NCI-H1092 treated with DMSO at 0.1 percent for 48 hours (cell line): Measurements from ENCODE around the gene PLCB3.

Source experiments
- DNase-seq: peaks from one replicate; lab custom pipeline; 2025; lab: John Stamatoyannopoulos, UW

PLCB3 gene

GRCh38 chr11:64266339-64266738 lies 15.0 kb downstream of the PLCB3 start:
- no peak for DNase-seq

DNA sequence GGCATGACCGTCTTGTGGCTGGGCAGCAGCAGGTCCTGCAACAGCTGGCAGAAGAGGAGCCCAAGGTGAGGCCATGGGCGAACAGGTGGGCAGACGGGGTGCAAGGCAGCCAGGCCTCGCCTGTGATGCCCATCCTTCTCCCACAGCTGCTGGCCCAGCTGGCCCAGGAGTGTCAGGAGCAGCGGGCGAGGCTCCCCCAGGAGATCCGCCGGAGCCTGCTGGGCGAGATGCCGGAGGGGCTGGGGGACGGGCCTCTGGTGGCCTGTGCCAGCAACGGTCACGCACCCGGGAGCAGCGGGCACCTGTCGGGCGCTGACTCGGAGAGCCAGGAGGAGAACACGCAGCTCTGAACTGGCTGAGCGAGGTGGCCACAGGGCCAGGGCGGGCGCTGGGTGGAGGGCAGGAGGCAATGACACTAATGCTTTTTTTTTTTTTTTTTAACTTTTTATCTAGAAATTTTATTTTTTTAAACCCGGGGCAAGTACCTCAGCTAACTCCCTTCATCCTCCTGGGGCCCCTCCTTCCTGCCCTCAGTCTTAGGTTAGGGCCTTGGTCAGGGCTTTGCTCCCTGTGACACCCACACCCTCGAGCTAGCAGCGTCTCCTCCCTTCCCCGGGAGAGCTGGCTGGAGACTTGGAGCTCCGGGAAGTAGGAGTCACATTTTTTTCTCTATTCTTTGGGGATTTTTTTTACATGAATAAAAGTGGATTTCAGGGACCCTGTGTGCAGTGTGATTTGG lies 16.0 kb downstream of the PLCB3 start:
- peak; percentile 46 for DNase-seq

- no peak for DNase-seq
Observed at GRCh38 chr11:64268025-64268892, 16.9 kb downstream of the PLCB3 start.

- DNase-seq = no peak
Observed at GRCh38 chr11:64268893-64269539, 17.7 kb downstream of the PLCB3 start.

GRCh38 chr11:64269540-64270220 lies 18.4 kb downstream of the PLCB3 start:
- peak; percentile 100 for DNase-seq

DNA sequence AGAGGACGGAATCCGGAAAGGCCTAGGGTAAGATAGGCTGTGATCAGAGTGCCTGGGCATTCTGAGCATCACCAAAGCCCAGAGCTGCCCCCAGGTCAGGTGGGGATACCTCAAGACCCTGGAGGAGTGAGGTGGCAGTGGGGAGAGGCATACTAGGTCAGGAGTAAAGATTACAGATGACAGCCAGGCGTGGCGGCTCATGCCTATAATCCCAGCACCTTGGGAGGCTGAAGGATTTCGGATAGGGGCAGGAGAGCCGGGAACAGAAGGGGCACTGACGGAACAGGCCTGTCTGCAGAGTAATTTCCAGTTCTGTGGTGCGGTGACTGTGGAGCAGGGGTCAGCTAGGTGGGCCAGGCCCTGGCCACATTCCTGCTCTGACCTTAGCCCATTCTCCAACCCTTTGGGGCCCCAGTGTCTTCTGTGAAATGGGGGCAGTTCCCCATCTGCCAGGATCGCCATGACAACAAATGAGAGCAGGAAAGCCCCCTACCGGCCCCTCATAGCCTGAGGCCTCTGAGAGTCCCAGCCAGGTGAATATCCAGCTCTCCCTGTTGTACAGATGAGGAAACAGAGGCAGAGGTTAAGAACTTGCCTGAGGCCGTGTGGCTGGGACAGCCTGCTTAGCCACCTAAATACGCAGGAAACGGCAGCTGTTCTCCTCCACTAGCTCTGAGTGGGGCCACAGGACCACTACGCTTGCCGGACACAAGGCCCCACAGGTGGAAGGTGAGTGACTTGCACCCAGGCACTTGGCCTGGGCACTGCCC lies 23.9 kb downstream of the PLCB3 start:
- no peak for DNase-seq

- DNase-seq = no peak
Observed at GRCh38 chr11:64275841-64276240, 24.5 kb downstream of the PLCB3 start.

DNA sequence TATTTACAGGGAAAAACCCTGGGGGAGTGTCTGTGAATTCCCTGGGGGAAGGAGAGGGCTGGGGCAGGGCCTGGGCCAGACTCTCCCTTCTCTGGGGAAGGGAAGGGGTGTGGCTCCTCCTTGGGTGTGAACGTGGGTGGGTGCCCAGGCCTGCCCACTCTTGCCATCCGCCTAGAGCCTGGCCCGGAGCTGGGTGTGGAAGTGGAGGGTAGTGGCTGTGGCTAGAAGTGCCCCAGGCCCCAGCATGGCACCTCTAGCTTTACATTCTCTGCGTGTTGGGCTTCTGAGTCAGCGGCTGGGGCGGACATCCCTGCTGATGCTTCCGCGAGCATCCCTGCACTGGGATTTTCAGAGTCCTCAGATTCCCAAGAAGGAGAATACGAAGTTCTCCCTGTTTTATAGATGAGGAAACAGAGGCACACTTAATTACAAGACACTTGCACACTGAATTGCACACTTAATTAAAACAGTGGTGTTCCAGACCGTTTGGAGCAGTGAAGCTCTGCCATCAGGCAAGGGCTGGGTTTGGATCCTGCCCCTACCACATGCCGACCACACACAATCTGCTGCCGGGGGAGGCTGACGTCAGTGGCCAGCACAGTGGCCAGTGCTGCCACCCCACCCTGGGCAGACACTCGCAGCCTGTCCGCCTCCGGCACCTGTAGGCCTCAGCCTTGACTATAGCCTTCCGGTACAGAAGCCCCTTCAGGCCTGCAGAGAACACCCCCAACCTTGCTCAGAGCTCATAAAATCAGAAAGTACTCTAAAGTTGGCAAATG lies 25.5 kb downstream of the PLCB3 start:
- DNase-seq = no peak

DNA sequence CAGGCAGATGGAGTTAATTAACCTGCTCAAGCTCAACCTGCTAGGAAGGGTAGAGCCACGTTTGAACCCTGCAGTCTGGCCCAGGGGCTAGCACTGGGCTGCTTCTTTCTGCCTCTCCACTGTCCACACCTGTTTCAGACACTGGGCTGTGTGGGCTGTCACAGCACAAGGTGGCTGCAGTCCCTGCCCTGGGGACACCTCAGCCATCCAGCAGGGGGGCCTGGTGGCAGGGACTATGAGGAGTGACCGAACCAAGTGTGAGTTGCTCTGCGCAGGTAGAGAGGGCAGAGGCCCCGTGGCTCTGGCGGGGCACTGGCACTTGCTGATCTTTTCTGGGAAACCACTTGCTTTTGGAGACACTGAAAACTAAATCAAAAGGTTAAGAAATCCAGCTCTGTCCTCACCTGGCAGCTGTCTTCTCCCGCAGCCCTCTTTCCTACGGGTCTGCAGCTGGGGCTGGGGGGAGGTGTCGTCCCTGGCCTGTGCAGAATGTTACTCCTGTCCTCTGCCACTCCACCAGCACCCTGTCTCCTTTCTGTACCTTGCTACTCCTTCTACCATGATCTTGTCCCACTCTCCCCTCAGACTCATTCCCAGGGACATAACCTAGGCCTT lies 27.4 kb downstream of the PLCB3 start:
- DNase-seq = no peak

DNA sequence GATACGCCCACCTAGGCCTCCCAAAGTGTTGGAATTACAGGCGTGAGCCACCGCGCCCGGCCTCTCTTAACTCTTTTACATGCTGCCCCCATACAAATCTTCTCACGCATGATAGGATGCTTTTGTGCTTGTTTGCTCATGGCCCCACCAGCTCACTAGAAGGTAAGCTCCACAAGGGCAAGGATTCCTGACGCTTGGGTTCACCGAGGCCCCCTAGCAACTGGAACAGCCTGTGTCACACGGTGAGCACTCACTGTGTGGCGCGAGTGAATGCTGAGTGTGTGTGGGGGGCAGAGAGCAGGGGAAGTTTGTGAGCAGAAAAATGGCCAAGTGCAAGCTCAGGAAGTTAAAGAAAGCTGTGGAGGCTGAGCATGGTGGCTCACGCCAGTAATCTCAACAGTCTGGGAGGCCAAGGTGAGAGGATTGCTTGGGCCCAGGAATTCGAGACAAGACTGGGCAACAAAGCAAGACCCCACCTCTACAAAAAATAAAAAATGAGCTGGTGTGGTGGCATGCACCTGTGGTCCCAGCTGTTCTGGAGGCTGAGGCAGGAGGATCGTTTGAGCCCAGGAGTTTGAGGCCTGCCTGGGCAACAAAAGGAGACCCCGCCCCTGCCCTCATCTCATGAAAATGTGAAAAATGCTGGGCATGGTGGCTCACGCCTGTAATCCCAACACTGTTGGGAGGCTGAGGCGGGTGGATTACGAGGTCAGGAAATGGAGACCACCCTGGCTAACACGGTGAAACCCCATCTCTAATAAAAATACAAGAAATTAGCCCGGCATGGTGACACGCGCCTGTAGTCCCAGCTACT lies 30.8 kb downstream of the PLCB3 start:
- no peak for DNase-seq

DNA sequence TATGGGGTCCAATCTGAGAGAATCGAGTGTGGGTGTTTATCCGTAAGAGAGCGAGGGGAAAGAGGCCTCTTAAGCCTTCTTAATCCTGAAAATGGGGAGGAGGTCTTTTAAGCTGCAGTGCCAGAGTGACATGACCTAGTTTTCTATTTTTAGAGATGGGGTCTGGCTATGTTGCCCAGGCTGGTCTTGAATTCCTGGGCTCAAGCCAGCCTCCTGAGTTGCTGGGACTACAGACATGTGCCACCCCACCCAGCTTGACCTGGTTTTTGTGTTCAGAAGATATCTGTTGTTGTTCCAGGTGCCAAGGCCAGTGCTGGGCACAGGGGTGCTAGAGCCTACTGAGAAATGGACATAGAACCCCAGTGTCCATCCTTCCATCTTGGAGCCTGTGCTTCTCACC lies 31.8 kb downstream of the PLCB3 start:
- DNase-seq = no peak

DNA sequence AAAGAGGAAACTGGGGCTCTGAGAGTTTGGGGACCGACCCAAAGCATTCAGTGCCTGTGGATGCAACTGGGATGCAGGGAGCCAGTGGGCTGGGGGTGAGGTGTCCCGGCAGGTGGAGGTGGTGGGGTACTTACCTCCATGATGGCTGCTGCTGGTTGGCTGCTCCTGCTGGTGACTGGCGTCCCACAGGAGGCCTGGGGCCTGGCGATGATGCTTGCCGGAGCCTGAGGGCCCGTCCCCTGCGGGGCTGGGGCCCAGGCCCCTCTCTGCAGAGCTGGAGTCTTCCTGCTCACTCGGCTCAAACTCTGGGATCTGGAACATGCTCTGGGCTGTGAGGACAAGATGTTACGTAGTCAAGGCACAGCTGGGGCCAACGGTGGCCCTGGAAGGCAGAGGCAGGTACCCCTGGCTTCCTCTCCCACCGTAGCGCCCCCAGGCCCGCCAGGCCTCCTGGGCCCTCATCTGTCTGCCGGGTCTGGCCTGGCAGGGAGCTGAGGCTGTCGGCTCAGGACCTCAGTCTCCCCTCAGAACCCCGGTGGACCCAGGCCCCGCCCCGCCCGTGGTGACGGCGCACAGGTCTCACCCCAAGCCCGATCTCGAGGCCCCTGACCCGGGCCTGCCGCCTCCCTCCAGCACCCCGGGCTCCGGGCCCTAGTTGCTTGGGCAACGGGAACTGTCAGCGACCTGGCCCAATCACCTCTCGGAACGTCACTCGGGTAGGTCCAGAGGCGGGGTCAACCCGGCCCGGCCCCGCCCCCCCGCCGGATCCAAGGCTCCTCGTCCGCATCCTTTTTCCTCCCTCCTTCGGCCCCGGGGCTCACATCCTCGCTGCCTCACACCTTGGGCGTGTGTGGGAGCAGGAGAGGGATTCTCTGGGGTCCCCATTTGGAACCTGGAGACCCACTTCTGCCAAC lies 33.0 kb downstream of the PLCB3 start, which contains the start of gene BAD:
TSS of gene BAD (minus strand) at position 618 of the 914 bp plus-strand sequence. CDS start at position 321, 297 bp downstream.
- DNase-seq = peak; percentile 96

DNA sequence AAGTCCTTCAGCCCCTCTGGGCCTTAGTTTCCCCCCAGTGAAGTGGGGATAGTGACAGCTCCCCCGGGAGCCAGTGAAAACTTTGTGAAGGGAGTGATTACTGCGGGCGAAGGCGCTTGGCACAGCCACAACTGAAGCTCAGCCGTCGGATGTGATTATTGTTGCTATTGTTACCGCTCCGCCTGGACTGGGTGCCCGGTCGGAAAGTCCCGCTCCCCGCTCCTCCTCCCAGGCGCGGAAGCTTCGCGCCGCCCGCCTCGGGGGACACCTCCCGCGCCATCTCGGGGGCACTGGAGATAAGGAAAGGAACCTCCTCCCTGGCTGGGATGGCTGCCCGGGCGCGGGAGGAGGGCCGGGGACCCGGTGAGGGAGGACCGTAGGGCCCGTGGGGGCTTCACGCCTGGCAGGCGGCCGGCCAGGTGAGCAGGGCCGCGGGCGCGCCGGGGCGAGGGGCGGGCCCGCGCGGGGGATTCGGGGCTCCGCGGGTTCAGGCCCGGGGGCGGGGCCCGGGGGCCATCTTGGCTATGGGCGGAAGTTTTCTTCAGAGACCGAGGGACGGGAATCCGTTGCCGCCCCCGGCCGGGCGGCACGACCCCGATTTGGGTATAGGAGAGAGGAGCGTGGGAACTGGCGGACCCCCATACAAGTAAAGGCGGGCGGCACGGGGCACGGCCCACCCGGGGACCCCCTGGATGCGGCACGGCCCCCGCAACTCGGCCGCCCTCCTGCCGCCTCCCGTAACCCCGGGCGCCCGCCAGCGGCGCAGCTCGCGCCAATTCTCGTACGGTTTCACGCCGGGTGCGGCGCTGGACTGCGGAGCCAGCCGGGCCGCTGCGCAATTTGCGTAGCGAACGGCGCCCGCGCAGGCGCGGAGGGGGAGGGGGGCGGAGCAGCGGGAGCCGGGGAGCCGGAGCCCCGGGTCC lies 33.9 kb downstream of the PLCB3 start, which contains the start of gene GPR137:
TSS of gene GPR137 (plus strand) at position 887 of the 923 bp plus-strand sequence. CDS start 677 bp downstream, outside the sequence.
- peak; percentile 87 for DNase-seq

DNA sequence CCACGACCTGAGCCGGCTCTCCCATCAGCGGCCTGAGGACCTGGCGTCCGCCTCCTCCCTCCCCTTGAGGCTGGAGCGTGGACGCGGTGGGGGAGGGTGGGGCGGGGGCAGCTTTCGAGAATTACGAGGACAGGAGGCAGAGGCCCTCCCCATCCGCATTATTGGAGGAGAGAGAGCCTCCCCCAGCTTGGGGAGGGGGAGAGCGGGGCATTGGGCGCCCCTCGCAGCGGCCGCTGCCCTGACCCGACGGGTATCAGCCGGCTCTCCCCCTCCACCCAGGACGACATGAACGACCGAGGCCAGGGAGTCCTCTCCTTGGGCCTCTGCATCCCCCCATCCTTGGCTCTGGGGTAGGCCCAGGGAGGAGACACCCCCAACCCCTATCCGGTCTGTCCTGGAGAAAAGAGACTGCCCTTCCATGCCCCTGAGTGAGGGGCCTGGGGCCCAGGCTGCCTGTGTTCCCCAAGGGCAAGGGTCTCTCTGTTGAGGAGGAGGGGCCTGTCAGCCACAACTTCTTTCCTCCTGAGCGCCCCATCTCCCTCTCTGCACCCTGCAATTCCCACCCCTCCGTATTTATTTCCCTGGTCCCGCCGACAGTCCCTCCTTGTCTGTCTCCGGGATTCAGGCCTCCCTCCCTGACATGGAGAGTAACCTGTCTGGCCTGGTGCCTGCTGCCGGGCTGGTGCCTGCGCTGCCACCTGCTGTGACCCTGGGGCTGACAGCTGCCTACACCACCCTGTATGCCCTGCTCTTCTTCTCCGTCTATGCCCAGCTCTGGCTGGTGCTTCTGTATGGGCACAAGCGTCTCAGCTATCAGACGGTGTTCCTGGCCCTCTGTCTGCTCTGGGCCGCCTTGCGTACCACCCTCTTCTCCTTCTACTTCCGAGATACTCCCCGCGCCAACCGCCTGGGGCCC lies 34.8 kb downstream of the PLCB3 start:
- peak; percentile 75 for DNase-seq

DNA sequence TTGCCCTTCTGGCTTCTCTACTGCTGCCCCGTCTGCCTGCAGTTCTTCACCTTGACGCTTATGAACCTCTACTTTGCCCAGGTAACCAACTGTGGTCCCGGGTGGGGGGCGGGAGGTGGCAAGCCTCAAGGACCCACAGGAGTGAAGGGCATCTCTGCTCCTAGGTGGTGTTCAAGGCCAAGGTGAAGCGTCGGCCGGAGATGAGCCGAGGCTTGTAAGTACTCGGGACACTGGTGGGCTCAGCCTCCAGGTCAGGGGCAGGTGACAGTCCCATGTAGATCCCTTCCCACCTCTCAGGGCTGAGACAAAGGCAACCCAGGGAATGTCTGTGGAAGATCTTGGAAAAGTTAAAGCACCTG lies 35.5 kb downstream of the PLCB3 start:
- DNase-seq = no peak
